Activated effector memory CD4-positive, alpha-beta T cell treated with Interleukin-2 at 50 U/mL for 16 hours (primary cell): Measurements from ENCODE around the gene SNX18.
"Not testable (repeated sequence)": the region's sequence is repeated elsewhere in the genome, so short reads cannot be mapped to it uniquely, and the experiment has no call there.

ENCODE experiments used
- DNase-seq: peaks from one replicate; pipeline ENCODE4 v3.0.0-alpha.2; 2020

Gene SNX18

DNA sequence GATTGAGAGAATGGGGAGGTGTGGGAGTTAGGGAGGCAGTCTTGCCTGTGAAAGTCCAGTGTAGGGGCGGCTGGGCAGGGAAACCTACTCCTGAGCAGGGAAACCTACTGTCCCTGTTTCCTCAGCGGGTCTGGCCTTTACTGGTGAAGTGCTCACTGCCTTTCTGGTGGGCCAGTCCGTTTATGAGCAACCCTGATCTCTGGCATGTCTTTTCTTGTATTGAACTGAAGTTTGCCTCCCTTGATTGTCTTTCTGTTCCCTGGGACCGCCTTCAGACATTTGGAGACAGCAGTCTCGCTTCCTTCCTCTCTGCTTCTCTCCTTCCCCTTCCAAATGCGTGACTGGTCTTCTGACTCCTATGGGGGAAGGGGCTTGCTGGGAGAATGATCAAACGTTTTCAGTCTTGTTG, 2.9 kb downstream of the SNX18 start:
- DNase-seq, result no peak

DNA sequence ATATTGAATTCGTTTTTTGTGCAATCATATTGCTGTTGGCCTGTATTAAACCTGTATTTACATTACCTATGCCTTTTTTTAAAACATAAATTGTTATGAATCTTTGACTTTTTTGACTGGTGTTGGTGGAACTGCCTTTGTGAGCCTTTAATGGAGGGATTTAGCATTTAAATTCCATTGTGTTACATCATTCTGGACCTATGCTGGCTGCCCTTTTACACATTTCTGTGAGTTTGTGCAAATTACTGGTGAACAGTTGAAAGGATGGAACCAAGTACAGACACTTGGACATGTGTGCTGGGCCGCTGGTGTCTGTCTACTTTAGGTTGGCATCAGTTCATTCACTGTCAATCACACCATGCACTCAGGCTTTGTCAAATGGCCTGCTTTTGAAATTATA, 3.4 kb downstream of the SNX18 start:
- DNase-seq, result no peak

DNA sequence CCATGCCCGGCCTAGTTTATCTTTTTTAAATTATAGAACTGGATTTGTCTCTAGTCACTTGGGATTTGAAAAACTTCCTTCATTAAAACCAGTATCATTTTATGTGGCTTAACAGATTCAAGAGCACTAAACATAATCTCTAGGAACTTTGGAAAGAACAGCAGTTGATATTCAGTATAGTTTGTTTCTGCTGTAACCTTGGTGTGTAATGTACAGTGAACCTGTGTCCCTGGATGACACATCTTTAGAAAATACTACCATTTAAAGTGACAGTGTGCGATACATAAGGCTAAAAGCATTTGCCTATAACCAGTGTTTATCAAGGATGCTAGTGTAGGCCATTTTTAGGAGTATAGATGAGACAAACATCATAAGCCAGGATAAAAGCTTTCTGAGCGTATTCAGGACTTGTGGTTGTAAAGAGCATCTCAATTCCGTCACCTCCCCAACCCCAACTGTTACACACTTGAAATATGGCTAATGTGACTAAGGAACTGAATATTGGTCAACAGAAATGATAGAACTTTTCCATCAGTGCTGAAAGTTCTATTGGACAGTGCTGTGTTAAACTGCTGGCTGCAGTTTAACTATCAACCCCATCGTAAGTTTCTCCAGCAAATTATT, 4.4 kb downstream of the SNX18 start:
- no peak for DNase-seq

DNA sequence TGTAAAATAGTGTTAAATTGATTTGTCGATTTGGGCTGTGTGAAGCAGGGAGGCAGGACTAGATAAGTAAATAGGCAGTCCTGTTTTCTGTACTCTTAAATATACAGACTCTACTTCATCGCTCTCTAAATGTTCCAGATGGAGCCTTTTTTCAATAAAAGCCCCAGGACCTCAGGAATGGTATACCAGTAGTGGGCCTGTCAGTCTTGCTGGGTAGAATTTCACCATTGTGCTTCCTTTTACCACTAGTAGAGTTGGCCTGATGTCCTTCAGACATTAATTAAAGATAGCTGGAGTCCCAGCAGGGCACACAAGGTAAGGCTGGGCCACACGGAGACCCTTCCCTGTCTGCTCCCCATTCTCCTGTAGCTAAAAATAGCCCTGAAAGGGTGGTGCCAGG, 6.0 kb downstream of the SNX18 start:
- DNase-seq, result no peak

DNA sequence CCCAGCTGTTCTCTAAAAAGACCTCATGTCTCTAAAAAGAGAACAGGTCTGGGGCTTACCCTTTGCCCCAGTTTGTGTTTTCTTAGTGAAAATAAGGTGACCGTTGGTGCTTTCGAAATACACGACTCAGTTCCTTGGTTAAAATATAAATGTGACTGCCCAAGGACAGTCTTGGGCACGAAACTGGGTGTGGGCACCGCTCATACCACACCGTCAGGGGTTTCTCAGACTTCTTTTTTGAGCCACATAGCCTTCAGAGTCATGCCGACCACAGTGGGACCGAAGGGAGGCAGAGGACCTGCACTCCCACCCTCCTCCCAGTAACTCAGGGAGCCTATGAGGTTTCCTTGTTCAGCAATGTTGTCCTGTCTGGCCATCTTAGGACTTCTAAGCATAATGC, 6.5 kb downstream of the SNX18 start:
- DNase-seq, result no peak

DNA sequence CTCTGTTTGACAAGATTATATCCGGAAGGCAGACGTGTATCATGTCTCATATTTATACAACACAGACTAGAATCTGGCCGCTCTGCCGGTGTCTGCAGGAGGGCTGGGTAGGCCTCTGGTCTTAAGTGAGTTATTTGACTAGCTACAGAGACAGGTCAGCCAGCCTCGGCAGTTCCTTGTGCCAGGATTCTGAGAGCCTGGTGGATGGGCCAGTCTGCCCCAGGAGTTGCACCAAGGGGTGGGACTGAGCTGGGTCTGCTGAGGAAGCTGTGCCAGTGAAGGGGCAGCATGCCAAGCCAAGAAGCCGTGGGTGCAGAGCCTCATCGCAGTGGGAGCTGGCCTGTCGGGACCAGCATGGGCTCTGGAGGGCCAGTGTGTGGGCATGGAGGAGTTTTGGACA, 7.1 kb downstream of the SNX18 start:
- no peak for DNase-seq

DNA sequence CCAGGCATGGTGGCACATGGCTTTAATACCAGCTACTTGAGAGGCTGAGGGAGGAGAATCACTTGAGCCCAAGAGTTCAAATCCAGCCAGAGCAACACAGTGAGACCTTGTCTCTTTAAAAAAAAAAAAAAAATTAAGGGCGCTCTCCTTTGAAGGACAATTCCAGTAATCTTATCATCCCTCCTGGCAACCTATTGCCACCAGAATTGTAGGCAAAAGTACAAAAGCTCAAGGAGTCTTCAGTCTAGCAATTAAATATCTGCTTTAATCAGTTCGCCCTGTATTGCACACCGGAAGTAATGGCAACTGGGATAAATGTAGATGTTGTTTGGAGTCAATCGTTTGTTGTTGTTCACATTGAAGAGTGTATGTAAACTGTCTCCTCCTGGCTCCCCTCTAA, 7.7 kb downstream of the SNX18 start:
- DNase-seq, result no peak

DNA sequence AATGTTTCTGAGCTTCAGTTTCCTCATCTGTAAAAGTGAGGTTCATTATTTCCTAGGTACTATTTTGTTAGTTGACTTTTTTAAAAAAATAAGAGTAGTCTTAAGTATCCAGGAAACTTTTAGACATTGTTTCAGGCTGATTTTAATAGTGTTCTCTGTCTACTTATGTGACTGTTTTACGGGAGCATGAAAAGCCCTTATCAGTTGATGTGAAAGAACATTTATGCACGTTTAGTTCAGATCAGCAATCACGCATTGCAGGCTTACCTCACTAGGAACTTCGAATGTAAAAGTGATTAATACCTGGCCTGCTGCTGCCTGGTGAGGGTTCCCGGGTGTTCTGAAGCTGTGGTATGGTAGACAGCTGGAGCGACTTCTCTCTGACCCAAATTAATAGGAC, 8.1 kb downstream of the SNX18 start:
- no peak for DNase-seq

DNA sequence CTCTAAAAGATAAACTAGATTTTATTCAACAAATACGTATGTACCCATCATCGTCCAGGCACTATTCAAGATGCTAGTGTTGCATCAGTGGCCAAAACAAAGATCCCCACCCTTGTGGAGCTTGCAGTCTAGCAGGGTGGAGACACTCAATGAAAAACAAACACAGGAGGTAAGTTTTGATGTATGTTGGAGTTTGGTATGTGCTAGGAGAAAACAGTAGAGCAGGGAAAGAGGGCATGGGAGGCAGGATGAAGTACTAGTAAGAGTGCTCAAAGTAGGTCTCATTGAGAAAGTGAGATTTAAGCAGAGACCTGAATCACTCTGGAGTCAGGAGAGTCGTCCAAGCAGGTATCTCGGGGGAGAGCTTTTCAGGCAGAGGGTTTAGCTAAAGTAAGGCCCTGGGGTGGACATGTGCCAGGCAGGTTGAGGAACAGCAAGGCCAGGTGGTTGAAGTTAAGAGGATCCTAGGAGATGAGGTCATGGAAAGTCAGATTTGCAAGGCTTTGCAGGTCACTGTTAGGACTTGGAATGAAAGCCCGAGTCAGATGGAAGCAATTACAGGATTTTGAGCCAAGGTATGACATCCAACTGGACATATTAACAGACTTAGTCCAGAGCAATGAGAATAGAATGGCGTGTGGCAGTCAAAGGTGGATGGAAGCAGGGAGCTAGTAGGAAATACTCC, 9.2 kb downstream of the SNX18 start:
- DNase-seq, result no peak

DNA sequence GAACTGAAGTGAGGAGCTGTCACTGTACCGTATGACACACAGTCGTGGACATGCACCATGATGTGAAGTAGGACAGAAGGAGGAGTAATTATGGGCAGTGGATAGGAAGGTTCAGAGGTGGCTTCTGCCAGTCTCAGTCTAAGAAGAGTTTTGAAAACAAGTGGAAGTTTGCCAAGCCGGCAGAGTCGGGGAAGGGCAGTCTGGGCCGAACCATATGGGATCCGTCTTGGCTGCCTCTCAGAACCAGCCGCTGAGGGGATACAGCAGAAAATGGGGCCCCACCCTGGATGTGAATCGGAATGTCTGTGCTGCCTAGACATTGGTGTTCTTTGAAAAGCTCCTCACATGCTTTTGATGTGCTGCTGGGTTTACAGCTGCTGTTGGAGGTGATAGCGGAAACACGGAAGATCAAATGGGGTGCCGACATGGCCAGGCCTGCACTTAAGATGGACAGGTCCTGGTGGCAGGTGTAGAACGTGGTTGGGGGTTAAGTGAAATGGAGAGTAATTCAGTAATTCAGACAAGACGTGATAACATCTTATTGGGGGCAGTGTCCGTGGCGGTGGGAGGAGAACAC, 11.2 kb downstream of the SNX18 start:
- no peak for DNase-seq

DNA sequence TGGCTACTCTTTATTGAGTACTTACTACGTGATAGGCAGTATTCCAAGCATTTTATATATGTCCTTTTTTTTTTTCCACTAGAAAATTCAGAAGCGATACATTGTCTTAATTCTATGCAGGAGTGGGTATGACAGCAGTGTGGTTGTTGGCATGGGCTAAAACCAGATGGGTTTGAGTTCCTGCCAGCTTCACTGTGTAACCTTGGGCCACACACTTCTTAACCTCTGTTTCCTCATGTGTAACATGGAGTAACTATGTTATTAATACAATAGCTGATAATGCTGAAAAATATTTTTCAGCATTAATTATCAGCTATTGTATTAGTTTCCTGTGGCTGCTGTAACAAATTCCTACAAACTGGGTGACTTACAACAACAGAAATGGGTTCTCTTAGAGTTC, 12.0 kb downstream of the SNX18 start:
- DNase-seq, result no peak

DNA sequence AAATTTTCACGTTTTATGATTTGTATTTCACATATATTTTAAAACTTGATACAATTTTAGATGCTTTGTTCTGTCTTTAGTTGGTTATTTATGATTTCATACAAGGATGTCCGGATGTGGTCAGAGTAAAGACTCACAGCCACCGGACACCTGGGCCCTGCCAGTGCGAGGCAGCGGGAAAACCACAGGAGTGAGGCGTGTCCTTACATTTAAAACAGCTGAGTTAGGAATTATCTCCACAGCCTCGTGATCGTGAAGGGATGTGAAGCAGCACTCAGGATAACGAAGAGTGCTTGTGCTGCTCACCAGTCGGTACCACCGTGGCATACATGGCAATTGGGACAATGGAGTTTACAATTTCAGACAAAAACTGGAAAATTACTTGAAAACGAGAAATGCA, 14.0 kb downstream of the SNX18 start:
- no peak for DNase-seq

DNA sequence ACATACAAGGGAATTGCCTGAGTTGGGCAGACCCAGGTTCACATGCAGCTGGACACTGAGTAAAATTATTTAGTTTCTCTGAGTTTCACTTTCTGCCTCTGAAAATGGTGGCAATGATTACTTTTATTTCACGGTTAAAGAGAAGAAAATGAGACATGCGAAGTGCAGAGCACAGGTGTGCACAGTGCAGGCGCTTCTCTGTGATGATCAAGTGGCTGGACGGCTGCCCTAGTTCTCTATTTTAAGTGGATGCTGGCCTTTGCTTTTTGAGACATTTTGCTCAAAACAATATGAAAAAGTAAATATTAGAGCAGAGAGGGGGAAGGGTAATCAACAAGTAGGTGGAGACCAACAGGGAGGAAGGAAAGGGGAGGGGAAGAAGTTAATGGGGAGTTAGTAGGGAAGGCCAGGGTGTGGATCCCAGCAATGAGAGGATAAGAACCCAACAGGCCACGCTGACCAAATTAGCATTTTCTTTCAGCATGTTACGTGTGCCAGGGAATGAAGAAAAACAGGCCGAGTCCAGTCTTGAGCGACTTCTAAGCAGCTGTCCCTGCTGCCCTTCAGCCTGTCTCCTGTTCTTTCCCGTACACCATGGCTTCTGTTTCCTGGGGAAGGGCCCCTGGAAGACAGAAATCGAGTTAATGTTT, 16.1 kb downstream of the SNX18 start:
- no peak for DNase-seq

DNA sequence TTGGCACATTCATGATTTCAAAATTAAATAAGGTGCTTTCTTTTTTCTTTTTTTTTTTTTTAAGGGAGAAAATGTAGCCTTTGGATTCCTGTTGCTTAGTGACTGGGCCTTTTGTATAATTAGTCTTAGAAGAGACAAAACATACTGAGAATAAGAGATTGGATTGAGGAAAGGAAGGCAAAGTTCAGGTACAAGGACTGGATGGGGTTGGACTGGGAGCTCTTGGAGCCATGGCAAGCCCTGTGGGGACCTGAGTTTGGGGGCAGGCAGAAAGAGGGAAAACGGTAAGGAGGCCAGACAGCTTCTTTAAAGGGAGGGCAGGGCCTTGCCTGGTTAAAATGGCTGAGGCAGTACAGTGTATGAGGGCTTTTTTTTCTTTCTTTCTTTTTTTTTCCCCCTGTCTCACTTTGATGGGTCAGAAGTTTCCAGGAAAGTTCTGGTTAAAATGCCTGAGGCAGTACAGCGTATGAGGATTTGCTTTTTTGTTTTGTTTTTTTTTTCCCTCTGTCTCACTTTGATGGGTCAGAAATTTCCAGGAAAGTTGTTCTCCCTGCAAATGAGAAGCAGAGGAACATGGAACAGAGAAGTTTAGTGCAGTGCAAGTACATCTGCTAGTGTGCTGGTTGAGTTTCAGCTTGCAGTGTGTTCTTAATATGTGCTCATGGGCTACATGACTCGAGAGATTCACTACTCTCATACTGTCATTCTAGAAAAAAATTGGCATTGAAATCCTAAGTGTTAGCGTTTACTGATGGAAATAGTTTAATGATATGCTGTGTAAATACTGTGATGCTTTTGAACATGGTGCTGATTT, 16.8 kb downstream of the SNX18 start:
- DNase-seq, result no peak

DNA sequence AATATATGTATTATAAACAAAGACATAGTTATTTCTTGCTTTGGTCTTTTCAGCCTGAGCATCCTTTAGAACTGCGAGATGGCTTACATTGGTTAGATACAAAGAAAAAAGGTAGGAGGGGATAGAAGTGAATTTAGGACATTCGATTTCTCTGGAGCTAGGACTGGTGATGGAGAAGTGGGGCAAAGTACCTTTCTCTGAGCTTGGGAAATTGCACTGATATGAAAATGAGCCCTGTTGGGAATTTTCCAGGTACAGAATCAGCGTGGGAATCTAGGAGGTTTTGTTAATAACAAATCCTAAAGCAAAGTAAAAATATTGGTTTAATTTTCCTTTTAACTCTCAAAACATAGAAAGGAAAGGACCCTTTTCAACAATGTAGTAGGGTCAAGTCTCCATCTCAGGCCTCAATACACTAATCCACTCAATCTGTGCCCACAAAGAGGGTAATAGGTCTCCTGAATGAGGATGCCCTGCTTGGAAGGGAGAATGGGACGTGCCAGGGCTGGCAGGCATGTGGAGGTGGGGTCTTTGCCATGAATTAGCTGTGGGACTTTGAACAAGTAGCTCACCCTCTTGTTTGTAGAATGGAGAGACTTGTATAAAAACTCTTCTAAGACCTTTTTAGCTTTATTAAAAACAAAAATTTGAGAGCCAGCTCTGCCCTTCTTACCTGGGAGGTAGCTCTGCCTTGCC, 17.7 kb downstream of the SNX18 start:
- no peak for DNase-seq

DNA sequence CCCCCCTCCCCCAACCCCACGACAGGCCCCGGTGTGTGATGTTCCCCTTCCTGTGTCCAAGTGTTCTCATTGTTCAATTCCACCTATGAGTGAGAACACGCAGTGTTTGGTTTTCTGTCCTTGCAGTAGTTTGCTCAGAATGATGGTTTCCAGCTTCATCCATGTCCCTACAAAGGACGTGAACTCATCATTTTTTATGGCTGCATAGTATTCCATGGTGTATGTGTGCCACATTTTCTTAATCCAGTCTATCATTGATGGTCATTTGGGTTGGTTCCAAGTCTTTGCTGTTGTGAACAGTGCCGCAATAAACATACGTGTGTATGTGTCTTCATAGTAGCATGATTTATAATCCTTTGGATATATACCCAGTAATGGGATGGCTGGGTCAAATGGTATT, 18.8 kb downstream of the SNX18 start:
- not testable (repeated sequence) for DNase-seq

DNA sequence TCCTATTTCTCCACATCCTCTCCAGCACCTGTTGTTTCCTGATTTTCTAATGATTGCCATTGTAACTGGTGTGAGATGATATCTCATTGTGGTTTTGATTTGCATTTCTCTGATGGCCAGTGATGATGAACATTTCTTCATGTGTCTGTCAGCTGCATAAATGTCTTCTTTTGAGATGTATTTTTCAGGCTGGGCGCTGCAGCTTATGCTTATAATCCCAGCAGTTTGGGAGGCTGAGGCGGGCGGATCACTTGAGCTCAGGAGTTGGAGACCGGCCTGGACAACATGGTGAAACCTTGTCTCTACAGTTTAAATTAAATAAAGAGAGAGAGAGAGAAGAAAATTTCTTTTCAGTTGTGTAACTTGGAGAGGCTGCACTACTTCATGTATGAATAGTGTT, 19.3 kb downstream of the SNX18 start:
- not testable (repeated sequence) for DNase-seq

DNA sequence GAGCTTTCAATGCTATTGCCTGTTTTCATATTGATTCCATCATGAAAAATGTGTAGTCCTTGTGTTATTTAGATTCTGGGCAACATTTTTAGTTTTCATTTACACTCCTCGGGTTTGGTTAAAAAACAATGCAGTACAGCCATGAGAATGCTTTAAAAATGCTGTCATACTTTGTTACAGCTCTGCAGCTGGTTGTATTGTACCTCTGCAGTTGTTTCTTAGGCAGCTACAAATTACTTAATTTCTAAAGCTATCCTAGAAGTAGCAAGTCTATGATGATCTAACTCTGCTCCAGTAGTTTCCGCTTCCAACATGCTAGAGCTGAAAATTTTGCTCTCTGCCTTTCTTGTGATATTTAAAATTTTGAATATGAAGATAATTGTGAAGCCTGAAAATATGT, 20.2 kb downstream of the SNX18 start:
- no peak for DNase-seq

DNA sequence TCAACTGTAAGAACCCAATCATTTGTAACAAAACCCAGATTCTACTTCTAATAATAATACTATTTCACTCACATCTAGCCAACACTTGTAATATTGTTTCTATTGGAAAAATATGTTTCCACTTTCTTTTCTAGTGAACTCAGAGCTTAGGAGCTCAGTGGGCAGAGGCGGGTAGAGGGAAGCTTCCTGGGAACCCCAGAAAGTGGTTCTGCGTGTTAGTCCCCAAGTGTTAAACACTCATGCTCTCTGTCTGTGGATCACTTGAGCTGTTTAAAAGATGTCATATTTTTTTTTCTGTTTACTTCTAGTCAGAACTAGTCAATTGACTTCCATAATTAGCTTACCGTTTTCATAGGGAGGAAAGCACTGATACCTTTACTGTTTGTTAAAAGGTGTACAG, 20.6 kb downstream of the SNX18 start:
- DNase-seq, result no peak

DNA sequence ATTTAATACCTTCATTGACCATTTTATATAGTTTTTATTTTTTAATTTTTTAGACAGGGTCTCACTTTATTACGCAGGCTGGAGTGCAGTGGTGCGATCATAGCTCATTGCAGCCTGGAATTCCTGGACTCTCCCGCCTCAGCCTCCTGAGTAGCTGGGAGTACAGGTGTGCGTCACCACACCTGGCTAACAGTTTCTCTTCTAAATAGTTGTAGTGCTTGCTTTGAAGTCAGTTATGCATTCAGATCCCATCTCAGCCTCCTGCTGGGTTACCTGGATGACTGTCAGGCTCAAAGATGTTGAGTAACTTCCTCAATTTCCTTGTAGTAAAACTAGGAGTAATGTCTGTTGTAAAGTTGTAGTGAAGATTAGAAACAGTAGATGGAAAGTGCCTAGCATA, 21.4 kb downstream of the SNX18 start:
- DNase-seq, result no peak

DNA sequence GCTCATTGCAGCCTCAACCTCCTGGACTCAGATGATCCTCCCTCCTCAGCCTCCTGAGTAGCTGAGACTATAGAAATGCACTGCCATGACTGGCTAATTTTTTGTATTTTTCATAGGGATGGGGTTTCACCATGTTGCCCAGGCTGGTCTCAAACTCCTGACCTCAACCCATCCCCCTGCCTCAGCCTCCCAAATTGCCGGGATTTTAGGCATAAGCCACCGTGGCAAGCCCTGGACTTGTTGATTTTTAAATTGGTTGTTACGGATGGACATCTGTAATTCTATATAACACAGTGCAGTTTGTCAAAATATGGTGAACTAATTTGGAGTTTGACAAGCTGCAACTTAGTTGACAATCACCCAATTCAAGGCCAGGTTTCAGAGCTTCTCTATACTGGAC, 22.7 kb downstream of the SNX18 start:
- no peak for DNase-seq
